ENCODE measurements around the gene METTL15.
"Not testable (repeated sequence)": the region's sequence is repeated elsewhere in the genome, so short reads cannot be mapped to it uniquely, and the experiment has no call there.

The METTL15 gene

DNA sequence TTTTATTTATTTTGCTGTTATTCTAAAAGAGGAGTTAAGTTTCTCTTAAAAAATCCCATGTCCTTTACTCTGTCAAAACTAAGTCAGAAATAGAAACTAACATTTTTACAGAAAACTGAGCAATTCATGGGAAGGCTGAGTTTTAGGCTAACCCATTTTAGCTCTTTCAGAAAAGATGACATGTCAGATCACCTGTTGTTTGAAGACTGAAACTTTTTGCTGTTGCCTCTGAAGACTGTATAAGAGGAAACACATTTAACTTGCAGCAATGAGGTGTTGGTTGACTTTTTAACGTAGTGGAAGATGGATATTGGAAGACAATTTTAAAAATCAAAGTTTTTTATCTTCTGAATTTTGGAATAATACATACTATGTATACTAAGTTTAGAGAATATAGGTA lies 115.4 kb downstream of the METTL15 start:
- no peak for DNase-seq

GRCh38 chr11:28223994-28224393 lies 115.8 kb downstream of the METTL15 start:
- no peak for DNase-seq

DNA sequence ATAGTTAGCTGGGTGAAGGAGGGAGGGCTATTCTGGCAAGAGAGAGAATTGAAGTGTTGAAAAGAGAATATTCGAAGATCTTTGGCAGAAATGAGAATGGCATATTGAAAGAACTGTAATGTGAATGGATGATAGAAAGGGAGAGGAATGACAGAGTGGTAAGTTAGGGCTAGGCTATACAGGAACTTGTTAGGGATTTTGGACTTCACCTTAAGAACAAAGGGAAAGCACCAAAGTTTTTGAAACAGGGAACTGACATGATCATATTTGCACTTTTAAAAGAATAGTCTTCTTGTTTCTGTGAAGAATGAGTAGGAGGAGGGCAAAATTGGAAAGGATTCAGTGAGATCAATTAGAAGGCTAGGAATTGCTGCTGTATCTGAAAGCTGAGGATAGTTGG lies 119.3 kb downstream of the METTL15 start:
- DNase-seq, result no peak

DNA sequence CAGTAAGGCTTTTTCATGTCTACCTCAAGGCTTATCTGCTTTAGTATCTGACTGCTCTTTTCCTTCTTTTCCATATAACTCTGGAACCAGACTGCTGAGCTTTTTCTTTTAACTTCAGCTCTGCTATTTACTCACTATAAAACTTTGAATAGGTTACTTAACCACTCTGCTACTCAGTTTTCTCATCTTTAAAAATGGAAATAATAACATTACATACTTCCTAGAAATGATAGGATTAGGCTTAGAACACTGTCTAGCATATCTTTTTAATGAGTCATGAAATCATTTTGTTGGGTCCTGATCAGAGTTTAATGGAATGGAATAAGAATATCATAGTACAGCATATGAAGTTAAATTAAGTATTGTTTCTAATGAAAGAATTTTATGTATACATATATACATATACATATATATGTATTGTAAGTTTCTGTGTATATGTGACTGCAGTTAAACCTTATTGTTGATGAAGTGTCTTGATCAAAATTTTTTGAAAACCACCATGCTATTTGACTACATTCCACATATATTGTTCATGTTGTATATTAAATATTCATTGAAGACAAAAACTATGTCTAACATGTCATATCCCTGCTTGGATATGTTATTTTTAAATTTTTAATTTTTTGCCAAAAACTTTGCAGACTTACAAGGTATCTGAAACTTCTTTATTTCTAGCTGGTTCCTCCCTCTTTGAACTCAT lies 120.2 kb downstream of the METTL15 start:
- DNase-seq, result no peak

- no peak for DNase-seq
Measured at GRCh38 chr11:28231475-28231874, 123.3 kb downstream of the METTL15 start.

DNA sequence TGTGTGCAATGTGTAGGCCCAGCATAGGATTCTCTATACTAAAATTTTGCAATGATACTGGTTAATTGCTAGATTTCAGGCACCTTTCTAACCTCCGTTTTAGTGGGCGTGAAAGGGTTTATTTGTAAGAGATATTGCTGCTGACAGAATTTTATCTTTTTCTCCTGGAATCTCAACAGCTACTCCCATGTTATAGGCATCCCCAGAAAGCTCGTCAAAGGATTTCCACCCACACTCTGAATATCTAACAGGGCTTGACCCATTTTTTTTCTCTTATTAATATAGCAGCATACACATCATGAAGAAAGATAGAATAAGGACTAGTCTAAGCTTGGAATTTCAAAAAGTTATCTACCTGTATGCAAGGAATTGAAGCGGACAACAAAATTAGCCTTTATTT lies 124.5 kb downstream of the METTL15 start:
- no peak for DNase-seq

GRCh38 chr11:28241760-28242159 lies 133.6 kb downstream of the METTL15 start:
- no peak for DNase-seq

- DNase-seq, result no peak
Measured at GRCh38 chr11:28242596-28242995, 134.4 kb downstream of the METTL15 start.

GRCh38 chr11:28243061-28243460 lies 134.9 kb downstream of the METTL15 start:
- no peak for DNase-seq

- DNase-seq, result no peak
Measured at GRCh38 chr11:28243581-28243980, 135.4 kb downstream of the METTL15 start.

GRCh38 chr11:28245131-28245530 lies 136.9 kb downstream of the METTL15 start:
- DNase-seq, result no peak

GRCh38 chr11:28250192-28250591 lies 142.0 kb downstream of the METTL15 start:
- DNase-seq, result no peak

DNA sequence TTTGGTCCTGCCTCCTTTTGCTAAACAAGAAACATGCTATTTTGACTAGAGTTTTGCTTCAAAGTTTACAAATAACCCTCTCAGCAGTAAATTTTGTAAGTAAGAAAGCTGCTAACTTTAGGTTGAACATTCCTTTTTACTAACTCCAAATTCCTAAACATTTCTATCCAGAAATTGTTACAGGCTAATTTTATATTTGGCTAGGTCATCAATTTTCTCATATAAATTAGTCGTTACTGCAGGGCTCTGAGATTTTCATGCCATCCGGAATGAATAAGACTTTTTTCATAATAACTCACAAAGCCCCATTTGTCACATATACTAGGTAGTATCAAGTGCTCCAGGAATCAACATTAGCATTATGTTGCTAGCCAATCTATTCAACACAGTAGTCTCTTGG lies 143.1 kb downstream of the METTL15 start:
- DNase-seq, result no peak

DNA sequence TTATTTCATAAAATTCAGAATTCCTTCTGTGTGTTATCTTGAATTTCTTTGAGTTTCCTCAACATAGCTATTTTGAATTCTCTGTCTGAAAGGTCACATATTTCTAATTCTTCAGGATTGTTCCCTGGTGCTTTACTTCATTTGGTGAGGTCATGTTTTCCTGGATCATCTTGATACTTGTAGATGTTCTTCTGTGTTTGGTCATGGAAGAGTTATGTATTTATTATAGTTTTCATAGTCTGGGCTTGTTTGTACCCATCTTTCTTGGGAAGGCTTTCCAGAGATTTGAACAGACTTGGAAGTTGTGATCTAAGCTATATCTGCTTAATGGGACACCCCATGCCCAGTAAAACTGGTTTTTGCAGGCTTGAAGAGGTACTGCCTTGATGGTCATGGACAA lies 149.6 kb downstream of the METTL15 start:
- no peak for DNase-seq

DNA sequence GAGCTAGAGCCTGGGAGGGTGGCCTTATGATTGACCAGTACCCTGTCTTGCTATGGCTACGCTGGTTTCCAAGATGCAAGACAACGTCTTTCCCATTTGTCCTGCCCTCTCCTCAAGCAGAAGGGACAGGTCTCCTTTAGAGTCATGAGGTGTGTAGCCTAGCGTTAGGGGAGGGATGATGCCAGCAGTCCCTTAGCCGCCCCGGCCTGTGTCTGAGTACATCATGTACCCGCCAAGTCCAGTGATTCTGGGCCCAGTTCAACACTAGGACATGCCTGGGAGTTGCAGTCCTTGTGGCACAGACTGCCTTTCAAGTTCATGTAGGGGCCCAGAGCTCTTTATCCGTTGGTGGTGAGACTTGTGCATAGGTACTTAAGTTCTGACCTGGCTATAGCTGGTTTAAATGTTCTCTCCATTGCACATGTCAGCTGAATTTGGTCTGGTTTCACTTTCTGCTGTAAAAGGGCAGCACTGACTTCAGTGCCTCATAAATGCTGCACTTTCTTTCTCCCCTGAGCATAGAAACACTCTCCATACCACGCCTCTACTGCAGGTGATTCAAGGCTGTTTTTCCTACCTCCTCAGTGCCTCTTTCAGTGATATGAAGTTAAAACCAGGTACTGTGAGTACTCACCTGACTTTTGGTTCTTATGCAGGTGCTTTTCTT lies 151.1 kb downstream of the METTL15 start:
- DNase-seq, result no peak

DNA sequence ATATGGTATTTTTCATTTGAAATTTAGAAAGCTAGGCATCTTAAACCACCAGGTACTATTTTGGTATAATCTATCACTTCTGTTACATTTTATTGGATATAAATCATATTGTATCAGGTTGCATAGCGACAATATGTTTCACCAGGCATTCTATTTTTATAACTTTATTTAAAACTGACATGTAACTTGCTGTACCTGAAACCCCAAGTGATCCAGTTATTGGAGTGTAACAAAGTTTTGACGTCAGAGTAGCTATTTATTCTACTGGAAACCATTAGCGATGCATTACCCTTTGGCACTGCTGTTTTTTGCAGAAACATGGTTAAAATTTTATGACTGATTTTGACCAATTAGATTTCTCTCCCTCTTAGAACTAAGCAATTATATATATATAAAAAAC lies 160.7 kb downstream of the METTL15 start:
- no peak for DNase-seq

- DNase-seq, result no peak
Measured at GRCh38 chr11:28269586-28269985, 161.4 kb downstream of the METTL15 start.

- not testable (repeated sequence) for DNase-seq
Measured at GRCh38 chr11:28272247-28272646, 164.1 kb downstream of the METTL15 start.

DNA sequence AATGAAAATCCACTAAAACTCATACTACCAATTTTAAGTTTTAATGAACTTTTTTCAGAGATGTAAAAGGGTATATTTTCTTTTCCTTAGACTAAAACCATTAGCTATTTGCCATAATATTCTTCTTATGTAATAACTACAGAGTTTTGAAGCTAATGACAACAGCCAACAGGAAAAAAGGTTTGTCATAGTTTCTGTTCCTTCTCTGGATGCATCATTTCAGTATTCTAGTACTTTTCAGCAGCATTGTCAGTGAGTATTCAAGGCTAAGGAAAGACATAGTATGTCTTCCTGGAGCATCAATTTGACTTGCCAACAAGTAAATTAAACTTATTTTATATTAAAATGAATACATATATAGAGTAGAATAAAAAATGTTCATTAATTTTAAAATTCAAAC lies 166.0 kb downstream of the METTL15 start:
- DNase-seq, result no peak

GRCh38 chr11:28284196-28284595 lies 176.0 kb downstream of the METTL15 start:
- DNase-seq, result no peak

DNA sequence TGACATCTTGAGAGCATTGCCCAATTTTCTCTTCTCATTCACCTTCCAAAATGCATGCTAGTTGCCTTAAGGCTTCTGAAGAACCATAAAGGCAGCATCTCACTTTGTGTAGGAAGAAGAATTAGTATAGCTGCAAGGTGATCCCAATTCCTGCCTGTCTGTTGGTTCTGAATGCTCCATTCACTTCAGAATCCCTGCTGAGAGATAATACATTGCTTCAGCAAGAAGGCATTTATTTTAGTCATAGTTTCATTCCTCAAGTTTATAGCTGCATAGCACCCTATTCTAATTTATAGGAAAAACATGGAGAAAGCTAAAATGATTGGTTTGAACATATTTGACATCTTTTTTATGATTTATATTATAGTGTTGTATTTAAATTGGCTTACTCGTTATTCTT lies 181.3 kb downstream of the METTL15 start:
- no peak for DNase-seq

GRCh38 chr11:28290995-28291394 lies 182.8 kb downstream of the METTL15 start:
- not testable (repeated sequence) for DNase-seq

DNA sequence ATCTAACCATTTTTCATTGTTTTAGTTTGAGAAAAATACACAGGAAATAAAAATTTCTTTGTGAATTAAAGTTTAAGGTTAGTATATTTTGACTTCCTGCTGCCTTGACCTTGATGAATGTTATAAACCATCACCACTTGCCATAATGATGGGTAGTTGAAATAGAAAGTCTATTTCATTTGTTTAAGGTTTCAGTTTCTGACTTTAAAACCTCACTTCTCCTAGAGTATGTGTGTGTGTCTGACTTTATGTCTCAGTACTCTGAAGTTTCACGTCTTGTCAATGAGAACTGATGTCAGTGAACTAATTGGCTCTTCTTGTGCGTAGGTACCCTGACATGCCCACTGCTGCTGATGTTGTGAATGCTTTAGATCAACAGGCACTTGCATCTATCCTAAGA lies 188.2 kb downstream of the METTL15 start:
- DNase-seq, result no peak

DNA sequence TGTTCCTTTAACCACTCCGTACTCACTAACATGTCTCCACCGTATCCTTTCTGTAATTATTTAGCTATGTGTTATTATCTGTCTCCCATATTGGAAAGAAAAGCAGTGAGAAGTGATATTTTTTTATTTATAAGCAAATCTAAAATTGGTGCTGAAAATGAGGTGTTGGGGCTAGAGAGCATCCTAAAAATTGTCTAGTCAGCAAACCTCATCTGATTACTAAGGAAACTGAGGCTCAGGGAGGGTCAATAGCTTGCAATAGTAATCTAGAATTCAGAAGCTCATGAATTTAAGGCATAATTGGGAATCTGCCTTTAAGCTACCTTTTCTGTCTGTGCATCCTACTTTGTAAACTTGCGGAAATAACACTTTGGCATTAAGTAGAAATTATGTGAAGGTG lies 190.0 kb downstream of the METTL15 start:
- DNase-seq, result no peak

All from CD4-positive, alpha-beta T cell treated with Interleukin-4 for 1 hour (primary cell).